Progenitor cell of endocrine pancreas (in vitro differentiated cells): ENCODE measurements around the gene UBE3C. TPM values are rescaled to one million over a fixed set of nuclear protein-coding genes. Genes with fewer than 3 reads are reported as not detected.
A peak's percentile ranks its signal among the peaks of the same experiment; 100 is the strongest.

Experiments
- DNase-seq: peaks from one replicate; pipeline ENCODE4 v3.0.0; 2021; ENCODE audit warnings: low spot score; ENCODE audit not compliant: unreplicated experiment
- H3K27ac Mint-ChIP-seq: 2 replicates; pipeline ENCODE4 v1.8.0; 2021; ENCODE audit warnings: mild to moderate bottlenecking, moderate library complexity, mixed read lengths
- H3K27me3 Mint-ChIP-seq: 2 replicates; pipeline ENCODE4 v1.8.0; 2021; ENCODE audit warnings: mixed read lengths
- H3K36me3 Mint-ChIP-seq: 2 replicates; pipeline ENCODE4 v1.8.0; 2022; ENCODE audit warnings: mixed read lengths; ENCODE audit not compliant: insufficient read depth
- H3K4me1 Mint-ChIP-seq: 2 replicates; pipeline ENCODE4 v1.8.0; 2021; ENCODE audit warnings: low read depth, mixed read lengths
- H3K4me3 Mint-ChIP-seq: 2 replicates; pipeline ENCODE4 v1.8.0; 2021; ENCODE audit warnings: low read depth, mild to moderate bottlenecking, moderate library complexity, mixed read lengths
- H3K9me3 Mint-ChIP-seq: 2 replicates; pipeline ENCODE4 v1.8.0; 2021; ENCODE audit warnings: low read depth, mixed read lengths
- CTCF ChIP-seq: fragments of 200-600 bp; sonication (generic); IDR thresholded peaks from one replicate; pipeline ENCODE4 v1.5.0; 2021; ENCODE audit warnings: antibody characterized with exemption, mild to moderate bottlenecking; ENCODE audit not compliant: unreplicated experiment
- total RNA-seq: library from RNA; stranded (reverse); gene quantifications from 2 replicates; pipeline ENCODE4 v1.2.1, GENCODE V29; 2021

UBE3C gene
- total RNA-seq, 1 donor from 2014 or later = 62.5 TPM

- no peak for TF ChIP-seq CTCF
- Mint-ChIP-seq H3K4me3 (peak overlapping the region; percentile 79), H3K9me3 (no peaks in the 10 kb centered on the region), H3K4me1 (peaks cover 28% of the 10 kb centered on the region), H3K27ac (peak overlapping the region; percentile 91), H3K27me3 (no peaks in the 10 kb centered on the region), H3K36me3 (peaks cover 15% of the 10 kb centered on the region)
- DNase-seq = no peak
Observed at GRCh38 chr7:157139810-157140510, 1.2 kb downstream of the UBE3C start.

- Mint-ChIP-seq H3K4me3 (peak overlapping the region; percentile 79), H3K9me3 (no peaks in the 10 kb centered on the region), H3K4me1 (peaks cover 28% of the 10 kb centered on the region), H3K27ac (peak overlapping the region; percentile 19), H3K36me3 (peaks cover 15% of the 10 kb centered on the region), H3K27me3 (no peaks in the 10 kb centered on the region)
- TF ChIP-seq CTCF = no peak
- DNase-seq = no peak
Observed at GRCh38 chr7:157140511-157140905, 1.8 kb downstream of the UBE3C start.

- peak overlapping the region; percentile 79 for H3K4me3 Mint-ChIP-seq
- no peak for TF ChIP-seq CTCF
- H3K36me3 Mint-ChIP-seq = peaks cover 18% of the 10 kb centered on the region
- peaks cover 26% of the 10 kb centered on the region for H3K4me1 Mint-ChIP-seq
- H3K9me3 Mint-ChIP-seq = no peaks in the 10 kb centered on the region
- no peak overlapping the region for H3K27ac Mint-ChIP-seq
- DNase-seq = no peak
- H3K27me3 Mint-ChIP-seq = no peaks in the 10 kb centered on the region
Observed at GRCh38 chr7:157141525-157142060, 2.9 kb downstream of the UBE3C start.

- H3K4me1 Mint-ChIP-seq = peaks cover 26% of the 10 kb centered on the region
- no peak for TF ChIP-seq CTCF
- H3K27me3 Mint-ChIP-seq = no peaks in the 10 kb centered on the region
- no peak overlapping the region for H3K4me3 Mint-ChIP-seq
- H3K9me3 Mint-ChIP-seq = no peaks in the 10 kb centered on the region
- peaks cover 26% of the 10 kb centered on the region for H3K36me3 Mint-ChIP-seq
- peak overlapping the region; percentile 39 for H3K27ac Mint-ChIP-seq
- no peak for DNase-seq
Observed at GRCh38 chr7:157143788-157144187, 5.1 kb downstream of the UBE3C start.

- DNase-seq = no peak
- Mint-ChIP-seq H3K4me1 (peaks cover 25% of the 10 kb centered on the region), H3K36me3 (peaks cover 13% of the 10 kb centered on the region), H3K27ac (peak overlapping the region; percentile 78), H3K27me3 (no peaks in the 10 kb centered on the region), H3K9me3 (no peaks in the 10 kb centered on the region), H3K4me3 (peak overlapping the region; percentile 62)
- TF ChIP-seq CTCF = no peak
Observed at GRCh38 chr7:157149317-157149716, 10.6 kb downstream of the UBE3C start.
